Stimulated activated CD8-positive, alpha-beta memory T cell treated with anti-CD3 and anti-CD28 coated beads, Interleukin-7, amount 100 ng/mL, for 1 hour (primary cell): ENCODE data around the gene CHRND.

Source experiments
- DNase-seq, 2 donors: peaks; one replicate each; pipeline ENCODE4 v3.0.0-alpha.2; 2020; ENCODE audit warnings: low read depth in 2 of 2

CHRND gene

DNA sequence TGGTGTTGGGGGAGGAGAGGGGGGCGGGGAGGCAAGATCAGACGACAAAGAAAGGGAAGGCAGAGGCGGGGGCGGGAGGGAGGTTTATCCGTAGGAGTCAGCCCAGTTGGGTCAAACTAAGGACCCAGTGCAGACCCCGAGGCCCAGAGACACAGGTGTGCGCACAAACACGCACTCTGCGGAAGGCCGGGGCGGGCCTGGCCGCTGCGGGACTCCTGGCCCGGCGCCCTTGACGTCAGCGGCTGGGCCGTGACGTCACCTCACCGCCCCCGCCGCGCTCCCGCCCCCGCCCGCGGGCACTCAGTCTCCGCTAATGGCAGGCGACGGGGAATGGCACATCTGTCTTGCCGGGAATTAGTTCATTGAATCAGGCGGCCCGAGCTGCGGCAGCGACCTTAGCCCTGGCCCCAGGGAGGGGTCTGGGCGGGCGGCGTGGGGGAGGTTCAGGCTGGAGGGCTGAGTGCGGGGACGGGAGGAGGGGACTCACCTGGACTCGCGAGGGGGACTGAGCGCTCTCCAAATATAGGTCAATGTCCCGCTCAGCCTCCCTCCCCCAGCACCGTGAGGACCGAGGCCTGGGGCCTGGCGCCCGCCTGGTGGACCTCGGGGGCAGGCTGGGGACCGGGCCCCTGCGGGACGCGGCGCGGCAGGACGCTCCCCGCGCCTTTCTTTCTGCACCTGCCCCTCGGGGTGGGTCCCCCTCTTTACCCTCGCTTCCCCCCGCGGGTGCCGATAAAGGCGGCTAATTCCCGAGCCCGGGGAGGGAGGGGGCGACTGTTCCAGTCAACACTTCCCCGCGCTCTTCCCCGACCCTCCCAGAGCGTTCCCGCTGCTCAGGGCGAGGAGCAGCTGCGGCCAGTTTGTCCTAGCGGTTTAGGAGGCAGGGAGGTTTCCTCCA, 22.8 kb upstream of the CHRND start:
- DNase-seq = no peak

DNA sequence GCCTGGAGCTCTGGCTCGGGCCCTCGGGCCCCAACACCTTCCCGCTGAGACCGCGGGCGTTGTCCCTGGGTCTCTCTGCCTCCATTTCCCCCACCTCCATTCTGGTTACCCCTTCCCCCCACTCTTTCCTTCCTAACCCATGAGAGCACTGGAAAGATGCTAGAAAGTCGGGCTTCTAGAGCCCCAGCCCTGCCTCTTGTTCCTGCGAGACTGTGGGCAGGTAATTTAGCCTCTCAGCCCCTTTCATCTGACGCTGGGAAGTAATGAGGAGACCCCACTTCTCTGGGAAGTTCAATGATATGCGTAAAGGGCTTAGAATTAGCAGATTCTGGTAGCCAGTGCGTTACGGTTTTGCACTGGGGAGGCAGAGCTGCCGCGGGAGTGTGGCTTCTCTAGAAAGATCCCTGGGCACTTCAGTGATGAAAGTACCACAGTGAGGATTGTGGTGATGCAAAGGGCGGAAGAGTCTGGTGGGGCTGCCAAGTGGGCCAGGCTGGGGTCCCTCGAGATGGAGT, 22.1 kb upstream of the CHRND start:
- DNase-seq = no peak

DNA sequence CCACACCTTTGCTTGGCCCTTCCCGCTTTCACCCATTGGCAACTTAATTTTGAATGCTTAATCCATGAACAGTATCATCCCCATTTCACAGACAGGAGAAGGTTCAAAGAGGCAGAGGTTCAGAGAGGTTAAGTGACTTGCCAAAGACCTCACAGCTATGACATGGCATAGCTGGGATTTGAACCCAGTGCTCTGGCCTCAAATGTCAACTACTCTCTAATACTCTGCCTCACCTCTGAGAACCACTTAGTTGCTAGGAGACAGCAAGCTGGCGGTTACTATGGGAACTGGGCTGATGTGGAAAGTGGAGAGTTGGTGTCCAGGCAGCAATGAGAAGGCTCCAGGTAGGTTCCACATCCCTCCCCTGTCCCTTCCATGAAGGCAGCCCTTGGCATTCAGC, 21.5 kb upstream of the CHRND start:
- DNase-seq = no peak

DNA sequence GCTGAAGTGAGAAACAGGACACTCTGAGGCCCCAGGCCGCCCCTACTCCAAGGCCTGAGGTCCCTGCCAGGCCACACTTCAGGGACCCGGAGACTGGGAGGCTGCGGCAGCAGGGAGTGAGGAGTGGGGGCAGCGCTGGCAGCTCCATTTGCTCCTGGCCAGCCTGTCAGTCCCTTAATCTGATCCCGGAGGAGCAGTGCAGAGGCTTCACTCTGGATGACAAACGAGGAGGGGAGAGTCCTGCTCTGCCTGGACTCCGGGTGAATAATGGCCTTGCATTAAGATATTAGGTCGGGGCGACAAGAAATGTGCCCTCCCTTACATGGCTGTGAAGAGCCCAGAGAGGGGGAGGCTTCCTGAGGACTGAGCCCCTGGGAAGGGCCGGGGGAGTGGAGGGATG, 20.1 kb upstream of the CHRND start:
- no peak for DNase-seq

DNA sequence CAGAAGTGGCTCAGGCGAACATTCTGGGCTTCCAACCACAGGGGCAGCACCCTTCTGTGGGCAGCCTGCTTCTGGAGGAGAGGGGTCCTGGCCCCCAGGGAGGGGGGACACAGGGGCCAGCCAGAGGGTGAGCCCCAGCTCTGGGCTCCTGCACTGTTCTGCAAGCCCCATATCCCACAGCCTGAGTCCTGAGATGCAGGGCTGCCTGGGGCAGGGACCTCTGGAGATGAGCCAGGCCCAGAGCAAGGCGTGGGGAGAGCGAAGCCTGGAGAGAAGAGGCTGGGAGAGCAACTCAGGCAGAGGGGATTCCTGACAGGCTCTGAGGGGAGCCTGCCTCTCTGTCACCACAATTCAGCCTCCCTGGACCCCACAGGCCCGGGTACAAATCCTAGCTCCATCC, 19.3 kb upstream of the CHRND start:
- DNase-seq = no peak

DNA sequence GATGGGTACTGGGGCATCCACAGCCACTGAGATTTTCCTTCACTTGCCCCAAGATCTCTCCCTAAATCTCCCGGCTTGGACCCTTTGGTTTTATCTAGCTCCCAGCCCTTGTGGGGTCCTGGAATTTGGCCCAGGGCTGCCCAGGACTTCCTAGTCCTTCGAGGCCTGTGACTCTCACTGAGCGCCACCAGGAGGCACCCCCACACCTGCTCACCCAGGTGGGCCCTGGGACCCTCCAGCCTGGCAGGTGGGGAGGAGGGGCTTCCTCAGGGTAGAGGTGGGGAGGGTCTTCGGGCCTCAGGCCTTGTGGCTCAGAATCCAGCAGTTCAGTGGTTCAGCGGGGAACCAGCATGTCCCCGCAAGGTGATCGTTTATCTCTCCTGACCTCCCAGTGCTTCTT, 17.7 kb upstream of the CHRND start:
- no peak for DNase-seq

DNA sequence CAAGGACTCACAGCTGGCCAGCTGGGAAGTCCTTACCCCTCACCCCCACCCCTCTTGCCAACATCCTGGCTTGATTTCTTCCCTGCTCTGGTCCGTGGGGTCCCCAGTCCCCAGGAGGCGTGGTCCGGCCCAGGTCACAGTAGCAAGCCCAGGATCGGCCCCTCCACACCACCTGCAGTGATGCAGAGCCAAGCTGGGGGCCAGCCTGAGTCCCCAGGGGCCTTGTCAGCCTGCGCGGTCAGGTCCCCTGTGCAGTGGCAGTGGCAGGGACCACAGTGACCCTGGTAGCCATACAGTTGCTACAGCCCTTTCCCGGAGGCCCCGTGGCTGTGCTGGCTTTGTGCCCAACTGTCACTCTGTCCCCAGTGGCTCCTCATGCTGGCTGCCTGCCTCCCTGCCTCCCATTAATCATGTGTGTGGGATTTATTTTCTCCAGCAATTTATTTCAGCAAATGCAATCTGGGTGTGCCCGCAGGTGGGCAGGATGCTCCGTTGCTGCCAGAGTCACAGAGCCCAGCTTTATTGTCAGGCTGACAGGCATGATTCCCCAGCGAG, 14.5 kb upstream of the CHRND start:
- no peak for DNase-seq

DNA sequence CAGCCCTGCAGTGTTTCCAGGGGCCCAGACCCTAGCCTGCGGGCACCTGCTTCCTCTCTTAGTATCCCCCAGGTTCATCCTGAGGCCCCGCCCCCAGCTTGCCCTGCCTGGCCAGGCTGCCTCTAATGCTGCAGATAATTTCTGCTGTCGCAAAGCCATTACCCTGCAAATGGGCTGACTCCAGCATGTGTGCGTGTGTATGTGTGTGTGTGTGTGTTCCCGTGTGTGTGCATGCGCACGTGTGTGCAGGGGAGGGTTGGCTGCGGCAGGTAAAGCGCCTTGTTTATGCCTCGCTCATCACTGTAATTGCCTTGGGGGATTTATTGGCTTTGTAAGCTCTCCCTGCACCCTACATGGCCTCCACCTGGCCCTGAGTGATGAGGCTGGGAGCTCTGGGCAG, 13.4 kb upstream of the CHRND start:
- DNase-seq = no peak

DNA sequence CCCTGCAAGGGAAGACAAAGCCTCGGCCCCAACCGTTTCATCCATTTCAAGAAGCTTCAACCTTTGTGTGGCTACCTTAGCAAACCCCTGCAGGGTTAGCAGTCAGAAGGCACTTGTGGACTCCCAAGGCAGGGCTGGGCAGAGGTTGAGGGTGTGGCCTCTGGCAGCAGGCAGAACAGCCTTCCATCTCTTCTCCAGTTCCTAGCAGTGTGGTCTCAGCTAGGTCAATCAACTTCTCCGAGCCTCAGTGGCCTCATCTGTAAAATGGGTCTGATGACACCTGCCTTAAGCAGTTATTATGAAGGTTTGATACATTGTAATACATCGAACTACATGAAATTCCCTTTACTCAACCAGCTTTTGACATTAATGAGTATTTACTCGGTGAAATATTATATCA, 12.6 kb upstream of the CHRND start:
- DNase-seq = no peak

DNA sequence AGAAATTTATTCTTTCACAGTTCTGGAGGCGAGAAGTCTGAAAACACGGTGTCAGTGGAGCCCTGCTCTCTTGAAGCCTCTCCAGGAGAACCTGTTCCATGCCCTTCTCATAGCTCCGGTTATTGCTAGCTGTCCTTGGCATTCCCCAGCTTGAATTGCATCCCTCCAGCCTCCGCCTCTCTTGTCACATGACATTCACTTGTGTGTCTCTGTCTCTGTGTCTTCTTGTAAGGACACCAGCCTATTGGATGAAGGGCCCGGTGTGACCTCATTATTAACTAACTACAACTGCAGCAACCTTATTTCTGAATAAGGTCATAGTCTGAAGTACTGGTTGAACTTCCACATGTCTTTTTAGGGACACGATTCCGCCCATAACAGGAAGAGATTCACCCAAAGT, 10.3 kb upstream of the CHRND start:
- no peak for DNase-seq

DNA sequence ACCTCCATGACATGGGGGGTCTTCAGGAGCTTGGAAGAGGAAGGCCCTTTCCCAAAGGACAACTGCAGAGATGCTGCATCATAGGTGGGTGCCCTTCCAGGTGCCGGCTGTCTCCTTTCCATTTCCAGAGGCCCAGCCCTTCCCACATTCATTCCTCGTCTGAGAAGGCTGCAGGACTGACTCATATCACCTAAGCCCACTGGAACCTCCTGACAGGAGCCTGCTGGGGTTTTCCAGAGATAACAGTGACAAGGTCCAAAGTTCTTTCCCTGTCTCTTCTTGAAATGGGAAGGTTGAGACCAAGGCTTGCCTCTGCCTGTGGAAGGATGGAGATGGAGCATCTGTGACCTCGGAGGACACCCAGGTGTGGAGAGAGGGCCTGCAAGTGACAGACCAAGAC, 9.4 kb upstream of the CHRND start:
- DNase-seq = no peak

DNA sequence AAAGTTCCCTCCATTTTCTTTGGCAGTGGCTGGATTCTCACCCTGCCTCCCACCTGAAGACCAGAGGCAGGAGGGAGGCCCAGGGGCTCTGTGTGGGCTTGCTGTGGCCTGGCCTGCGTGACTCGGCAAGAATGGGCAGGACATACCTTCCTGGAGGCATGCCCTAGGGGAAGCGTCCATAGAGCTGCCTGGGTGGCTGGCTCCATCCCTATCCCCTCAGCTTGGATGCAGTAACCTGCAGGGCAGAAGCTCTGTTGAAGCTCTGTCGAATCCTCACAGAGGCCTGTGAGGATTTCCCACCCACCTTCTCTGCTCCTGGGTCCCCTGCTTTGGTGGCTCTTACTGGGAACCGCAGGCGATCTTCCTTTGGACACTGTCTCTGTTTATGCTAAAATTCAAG, 7.1 kb upstream of the CHRND start:
- no peak for DNase-seq

DNA sequence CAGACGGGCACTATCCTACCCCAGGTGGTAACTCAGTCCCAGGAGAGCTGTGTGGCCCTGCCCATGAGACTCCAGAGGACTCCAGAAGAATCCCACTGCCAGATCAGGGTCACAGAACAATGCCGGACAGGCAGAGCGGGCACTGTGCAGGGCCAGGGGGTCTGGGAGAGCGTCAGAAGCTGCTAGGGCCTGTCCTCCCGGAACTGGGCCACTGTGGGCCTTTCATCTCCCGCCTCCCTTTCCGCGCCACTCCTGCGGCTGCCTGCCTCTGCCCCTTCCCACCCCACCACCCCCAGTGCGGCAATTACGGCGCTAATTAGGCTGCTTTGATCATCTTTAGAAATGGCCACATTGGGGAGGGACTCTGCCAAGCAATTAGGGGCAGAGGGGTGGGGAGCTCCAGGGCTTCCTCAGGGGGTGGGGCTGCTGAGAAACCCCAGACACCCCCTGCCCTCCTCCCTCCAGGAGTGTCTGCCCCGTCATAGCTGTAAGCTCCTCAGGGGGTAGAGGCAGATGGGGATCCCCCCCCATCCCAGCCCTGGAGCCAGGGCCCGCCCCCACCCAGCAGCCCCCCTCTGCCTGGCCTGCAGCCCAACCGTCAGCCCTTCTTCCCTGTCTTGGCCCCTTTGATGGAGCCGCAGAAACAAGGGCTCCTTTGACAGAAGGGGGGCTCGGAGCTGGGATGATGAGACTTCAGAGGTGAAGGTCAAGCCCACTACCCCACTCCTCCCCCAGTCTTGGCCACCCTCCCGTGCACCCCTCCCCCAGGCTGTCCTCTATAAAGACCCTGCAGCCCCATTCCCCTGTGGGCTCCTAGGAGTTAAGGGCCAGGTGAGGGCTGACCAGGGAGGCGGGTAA, 6.2 kb upstream of the CHRND start, which contains the start of gene PRSS56:
PRSS56 (plus strand) TSS at position 808 of the 858 bp plus-strand sequence. CDS start 211 bp downstream, outside the sequence.
- DNase-seq = no peak

DNA sequence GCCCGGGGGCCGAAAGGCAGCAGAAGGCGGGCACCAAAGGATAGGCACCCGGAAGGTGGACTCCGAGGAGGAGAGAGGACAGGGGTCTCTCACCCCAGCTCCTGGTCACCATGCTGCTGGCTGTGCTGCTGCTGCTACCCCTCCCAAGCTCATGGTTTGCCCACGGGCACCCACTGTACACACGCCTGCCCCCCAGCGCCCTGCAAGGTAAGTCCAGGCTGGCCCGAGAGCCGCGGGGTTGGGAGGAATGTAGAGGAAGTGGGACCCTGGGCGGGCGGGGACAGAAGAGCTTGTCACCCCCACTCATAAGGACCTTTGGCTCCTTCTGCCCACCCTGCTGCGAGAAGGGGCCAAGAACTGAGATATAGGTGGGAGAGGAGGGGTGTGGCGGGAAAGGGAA, 5.5 kb upstream of the CHRND start:
- DNase-seq = no peak

DNA sequence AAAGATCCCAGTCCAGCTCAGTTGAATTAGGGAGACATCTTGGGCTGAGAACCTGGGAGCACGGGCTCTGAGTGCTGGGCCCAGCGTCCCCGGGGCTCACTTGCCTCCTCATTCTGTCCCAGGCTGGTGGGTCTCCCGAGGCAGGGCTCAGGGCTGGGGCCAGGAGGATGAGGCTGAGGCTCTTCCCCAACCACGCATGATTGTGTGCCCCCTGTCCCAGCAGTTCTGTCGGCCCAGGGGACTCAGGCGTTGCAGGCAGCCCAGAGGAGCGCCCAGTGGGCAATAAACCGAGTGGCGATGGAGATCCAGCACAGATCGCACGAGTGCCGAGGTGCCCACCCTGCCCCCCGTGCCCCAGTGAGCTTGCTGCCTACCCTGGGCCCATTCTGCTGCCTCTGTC, 4.9 kb upstream of the CHRND start:
- DNase-seq = no peak

DNA sequence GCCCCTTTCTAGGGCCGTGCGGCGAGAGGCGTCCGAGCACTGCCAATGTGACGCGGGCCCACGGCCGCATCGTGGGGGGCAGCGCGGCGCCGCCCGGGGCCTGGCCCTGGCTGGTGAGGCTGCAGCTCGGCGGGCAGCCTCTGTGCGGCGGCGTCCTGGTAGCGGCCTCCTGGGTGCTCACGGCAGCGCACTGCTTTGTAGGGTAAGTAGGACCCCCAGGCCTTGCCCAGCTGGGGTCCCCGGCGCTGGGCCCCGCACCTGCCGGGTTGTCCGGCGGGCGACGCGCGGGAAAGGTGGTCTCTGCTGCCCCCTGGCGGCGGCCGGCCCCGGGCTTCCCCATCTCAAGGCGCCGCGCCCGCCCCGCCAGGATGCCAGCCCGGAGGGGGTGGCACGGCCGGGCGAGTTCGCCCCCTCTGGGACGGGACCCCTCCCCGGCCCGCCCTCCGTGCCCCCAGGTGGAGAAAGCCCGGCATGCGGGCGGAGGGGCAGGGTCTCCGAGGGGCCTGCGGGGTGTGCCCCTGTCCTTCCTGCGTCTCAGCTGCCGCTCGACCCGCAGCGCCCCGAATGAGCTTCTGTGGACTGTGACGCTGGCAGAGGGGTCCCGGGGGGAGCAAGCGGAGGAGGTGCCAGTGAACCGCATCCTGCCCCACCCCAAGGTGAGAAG, 3.9 kb upstream of the CHRND start:
- peak; percentile 32 to 52 for DNase-seq

DNA sequence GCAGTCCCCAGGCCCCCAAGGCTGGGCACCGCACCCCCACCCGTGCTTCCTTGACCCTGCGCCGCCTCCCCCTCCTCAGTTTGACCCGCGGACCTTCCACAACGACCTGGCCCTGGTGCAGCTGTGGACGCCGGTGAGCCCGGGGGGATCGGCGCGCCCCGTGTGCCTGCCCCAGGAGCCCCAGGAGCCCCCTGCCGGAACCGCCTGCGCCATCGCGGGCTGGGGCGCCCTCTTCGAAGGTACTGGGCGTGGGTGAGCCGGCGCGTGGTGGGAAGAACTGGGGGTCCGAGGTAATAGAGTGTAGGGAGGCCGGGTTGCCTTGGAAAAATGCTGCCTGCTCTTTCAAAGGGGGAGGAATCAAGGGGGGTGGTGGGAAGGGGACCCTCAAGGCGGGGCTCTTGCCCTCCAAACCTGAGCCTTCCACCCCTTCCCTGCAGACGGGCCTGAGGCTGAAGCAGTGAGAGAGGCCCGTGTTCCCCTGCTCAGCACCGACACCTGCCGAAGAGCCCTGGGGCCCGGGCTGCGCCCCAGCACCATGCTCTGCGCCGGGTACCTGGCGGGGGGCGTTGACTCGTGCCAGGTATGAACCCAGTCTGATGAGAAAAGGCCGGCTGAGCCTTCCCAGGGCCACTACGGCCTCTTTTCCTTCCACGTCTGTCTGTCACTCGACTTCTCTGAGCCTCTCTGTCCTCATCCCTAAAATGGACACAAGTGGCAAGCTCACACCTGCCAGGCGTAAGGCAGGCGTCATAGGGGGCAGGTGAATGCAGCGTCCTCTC, 3.1 kb upstream of the CHRND start:
- DNase-seq = no peak

DNA sequence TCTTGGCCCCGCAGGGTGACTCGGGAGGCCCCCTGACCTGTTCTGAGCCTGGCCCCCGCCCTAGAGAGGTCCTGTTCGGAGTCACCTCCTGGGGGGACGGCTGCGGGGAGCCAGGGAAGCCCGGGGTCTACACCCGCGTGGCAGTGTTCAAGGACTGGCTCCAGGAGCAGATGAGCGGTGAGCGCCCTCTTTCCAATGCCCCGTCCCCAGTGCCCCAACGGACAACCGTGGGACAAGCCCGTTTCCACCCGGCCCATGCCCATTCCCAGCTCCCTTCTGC, 2.6 kb upstream of the CHRND start:
- no peak for DNase-seq

DNA sequence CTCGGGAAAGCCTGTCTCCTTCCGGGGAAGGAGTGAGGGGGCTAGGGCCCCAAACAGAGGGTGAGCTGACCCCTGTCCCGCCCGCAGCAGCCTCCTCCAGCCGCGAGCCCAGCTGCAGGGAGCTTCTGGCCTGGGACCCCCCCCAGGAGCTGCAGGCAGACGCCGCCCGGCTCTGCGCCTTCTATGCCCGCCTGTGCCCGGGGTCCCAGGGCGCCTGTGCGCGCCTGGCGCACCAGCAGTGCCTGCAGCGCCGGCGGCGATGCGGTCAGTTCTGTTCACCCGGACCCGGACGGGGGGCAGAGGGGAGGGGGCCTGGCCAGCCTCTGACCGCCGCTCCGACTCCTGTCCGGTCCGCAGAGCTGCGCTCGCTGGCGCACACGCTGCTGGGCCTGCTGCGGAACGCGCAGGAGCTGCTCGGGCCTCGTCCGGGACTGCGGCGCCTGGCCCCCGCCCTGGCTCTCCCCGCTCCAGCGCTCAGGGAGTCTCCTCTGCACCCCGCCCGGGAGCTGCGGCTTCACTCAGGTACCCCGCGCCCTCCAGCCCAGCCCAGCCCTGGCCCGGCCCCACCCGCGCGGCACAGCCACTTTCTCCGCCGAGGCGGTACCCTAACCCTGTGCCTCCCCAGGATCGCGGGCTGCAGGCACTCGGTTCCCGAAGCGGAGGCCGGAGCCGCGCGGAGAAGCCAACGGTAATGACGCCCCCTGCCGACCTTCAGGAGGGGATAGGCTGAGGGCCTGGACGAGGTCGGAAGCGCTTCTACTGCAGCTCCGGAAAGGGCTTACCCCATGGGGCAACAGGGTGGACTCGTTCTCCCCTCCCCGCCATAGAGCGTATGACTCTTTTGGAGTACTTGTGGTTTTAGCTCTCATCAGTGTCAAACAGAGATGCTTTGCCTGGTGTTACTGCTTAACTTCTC, 2.0 kb upstream of the CHRND start:
- no peak for DNase-seq

DNA sequence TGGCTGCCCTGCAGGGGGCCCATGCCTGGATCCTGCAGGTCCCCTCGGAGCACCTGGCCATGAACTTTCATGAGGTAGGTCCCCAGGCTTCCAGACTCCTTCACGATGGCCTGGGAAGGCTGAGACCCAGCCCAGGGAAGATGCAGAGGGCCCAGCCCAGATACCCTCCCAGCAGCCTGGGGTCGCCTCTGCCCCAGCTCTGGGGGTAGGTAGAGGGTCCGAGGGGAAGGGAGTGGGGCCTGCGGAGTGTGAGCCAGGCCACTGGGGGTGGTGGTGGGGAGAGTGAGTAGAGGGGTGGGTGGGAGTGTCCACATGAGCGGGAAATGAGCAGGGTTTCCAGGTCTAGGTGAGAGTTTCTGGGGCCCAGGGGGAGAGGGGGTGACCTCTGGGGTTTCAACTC, 1.2 kb upstream of the CHRND start:
- no peak for DNase-seq
